GM18498 (cell line): ENCODE measurements around the gene RYR1.
A peak's percentile ranks its signal among the peaks of the same experiment; 100 is the strongest.

Experiments
- ATAC-seq: cut with Tn5 transposase; IDR thresholded peaks from one replicate; pipeline ENCODE4 v1.9.1; 2021; ENCODE audit warnings: mild to moderate bottlenecking, moderate library complexity; ENCODE audit not compliant: unreplicated experiment

Gene RYR1

DNA sequence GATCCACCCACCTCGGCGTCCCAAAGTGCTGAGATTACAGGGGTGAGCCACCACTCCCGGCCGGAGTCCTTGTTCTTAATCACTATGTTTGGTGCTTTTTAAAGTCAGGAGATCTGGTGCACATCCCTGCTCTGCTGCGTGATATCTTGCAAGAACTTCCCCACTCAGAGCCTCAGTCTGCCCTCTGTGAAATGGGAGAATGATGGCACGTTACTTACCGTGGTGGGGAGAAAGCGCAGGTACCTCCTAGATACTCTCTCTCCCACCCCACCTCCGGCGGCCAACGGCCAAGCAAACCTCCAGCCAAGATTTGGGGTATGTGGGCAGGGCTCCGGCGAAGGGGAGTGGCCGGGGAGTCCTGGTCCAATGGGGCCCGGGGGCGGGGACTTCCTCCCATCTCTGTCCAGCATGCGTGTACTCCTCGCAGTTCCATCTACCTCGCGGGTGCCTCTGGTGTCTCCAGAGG lies at the start of gene RYR1:
Gene RYR1 (plus strand): TSS at position 424 of the 466 bp plus-strand sequence. CDS start 139 bp downstream, outside the sequence.
- ATAC-seq: no peak

DNA sequence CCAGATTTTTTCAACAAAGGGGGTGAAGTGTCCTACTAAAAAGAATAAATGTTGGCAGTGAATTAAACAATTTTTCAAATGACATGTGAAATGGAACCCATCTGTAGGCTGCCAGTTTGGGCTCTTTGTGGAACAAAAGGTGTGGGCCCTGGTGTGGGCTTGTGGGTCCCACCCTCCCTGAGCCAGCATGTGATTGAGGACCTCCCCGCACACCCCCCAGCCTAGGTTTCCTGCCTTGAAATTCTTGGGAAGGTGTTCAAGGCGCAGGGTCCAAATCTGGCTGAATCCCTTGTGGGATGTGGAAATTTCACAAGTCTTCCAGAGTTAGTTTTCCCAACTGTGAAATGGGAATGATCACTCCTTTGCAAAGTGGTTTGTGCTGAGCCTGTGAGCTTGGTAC lies 49.7 kb upstream of the RYR1 start:
- no peak for ATAC-seq

DNA sequence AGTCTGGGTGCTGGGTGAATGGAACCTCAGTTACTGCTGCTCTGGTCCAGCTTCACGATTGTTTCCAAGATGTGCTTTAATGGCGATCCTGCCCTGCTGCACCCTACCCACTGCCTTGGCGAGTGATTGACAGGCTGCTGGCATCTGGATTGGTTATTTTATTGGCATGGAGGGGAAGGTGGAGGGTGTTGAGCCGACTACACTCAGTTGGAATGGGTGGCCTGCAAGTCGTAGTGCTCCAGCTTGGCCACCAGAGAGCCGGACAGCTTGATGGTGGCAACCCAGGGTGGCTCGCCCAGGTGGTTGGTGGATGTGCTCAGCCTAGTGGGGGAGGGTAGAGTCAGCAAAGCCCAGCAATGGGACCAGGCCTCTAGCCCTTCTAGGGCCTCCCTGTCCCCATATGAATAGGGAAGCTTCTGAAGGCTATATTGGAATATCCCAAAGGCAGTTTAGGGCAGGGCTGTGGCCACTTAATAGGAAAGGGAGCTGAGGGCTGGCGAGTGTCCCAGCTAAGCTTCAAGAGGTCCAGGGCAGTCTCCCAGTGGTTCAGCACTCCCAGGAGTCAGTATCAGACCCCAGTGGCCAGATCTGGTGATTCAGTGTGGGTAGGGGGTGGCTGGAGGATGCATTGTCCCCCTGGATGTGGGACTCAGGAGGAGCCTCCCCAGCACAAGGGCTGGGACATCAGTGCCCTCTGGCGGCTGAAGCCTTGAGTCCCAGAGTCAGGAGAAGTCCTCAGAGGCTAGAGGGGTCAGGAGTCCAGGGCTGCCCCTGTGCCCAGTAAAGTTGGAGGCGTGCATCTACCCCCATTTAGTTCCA lies 49.1 kb upstream of the RYR1 start:
- no peak for ATAC-seq

DNA sequence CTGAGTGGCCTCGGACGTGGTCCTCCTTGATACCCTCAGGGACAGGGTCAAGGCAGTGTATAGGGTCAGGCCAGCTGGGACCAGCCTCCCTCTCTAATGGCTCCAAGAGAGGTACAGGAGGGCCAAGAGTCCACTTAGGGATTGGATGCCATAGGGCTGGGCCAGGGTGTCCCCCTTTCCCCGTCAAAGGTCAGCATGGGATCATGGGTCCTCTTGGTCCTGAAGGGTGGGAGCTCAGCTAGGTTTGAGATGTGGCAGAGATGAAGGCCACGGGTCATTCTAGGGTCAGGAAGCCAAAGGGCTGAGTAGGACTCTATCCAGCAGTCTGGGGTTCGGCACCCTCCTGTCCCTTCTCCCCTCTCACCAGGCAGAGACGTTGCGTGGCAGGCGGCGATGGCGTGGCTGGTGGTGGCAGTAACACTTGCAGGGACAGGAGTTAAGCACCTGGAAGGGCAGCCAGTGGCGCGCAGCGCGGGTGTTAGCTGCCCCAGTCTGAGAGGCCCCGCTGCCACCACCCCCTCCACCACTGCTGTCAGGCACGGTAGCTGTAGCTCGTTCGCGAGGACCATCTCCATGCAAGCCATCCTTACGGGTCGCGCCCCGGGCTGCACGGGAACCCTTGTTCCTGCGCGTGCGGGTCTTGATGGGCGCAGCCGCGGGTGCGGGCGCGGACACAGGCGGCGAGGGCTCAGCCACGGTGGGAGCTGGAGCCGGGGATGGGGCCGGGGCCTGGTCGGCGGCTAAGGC lies 48.3 kb upstream of the RYR1 start:
- ATAC-seq: no peak

DNA sequence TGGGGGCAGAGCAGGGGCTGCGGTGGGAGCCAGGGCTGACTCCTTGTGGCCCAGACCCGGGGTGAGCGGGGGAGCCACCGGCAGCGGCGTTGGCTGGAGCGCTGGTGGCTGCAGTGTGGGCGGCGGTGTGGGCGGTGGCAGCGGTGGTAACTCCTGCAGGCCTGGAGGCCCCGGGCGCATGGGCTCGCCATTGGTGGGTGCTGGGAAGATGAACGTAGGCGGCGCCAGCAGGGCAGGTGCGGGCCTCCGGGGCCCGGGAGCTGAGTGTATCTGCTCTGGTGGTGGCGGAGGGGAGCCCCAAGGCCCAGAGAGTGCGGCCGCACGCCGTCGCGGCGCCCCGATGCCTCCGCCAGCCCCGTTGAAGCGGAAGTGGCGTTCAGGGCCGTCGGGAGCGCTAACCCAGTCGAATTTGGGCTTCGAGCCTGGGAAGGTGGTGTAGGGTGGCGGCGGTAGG lies 47.7 kb upstream of the RYR1 start:
- ATAC-seq: no peak

DNA sequence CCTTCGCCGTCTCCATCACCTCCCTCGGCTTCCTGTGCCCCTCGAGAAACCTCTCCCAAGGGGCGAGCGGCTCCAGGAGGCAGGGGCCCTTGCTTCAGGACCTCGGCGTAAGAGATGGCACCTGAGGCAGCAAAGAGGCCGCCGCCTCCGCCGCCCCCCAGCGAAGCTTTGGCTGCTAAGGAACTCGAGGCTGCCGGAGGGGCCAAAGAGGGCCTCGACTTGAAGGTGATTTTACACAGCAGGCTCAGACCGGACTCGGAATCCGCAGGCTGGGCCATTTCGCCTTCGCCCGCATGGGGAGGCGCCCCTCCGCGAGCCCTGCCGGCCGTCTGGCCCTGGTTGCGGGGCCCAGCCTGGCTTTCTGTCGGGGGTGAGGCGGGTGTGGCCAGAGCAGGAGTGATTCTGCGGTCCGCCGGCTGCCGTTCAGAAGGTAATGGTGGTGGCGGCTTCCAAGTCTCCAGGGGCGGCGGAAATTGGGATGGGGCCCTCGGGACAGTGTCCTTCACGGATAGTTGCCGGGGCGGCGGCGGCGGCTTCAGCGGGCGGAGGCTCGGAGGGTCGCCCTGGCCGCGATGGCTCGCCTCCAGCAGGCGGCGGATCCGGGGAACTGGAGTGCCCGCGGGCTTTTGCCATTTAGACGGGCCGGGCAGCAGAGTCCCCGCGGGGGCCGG lies 47.1 kb upstream of the RYR1 start:
- ATAC-seq: no peak

DNA sequence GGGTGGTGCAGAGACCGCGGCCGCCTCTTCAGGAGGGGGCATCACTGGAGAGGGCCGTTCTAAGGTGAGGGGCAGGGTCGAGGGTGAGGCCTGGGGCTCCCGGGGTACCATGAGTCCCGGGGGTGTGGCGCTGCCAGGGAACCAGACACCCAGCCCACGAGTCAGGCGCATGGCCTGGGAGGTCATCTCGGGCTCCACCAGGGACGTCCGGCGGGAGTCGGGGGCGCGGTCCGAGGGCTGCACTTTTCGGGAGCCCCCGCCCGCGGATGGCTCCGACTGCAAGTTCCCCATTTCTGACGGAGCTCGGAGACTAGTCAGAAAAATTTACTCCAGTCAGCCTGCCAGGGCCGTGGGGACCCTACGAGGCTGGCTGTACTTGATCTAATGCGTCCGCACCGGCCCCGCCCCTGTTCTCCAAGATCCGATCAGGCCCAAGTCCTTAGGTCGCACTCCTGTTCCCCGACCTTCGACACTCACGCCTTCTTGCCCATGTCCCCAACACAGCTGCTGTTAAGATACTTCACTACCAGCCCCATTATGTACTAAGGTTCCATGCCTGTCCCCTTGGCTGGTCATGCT lies 46.4 kb upstream of the RYR1 start:
- no peak for ATAC-seq

DNA sequence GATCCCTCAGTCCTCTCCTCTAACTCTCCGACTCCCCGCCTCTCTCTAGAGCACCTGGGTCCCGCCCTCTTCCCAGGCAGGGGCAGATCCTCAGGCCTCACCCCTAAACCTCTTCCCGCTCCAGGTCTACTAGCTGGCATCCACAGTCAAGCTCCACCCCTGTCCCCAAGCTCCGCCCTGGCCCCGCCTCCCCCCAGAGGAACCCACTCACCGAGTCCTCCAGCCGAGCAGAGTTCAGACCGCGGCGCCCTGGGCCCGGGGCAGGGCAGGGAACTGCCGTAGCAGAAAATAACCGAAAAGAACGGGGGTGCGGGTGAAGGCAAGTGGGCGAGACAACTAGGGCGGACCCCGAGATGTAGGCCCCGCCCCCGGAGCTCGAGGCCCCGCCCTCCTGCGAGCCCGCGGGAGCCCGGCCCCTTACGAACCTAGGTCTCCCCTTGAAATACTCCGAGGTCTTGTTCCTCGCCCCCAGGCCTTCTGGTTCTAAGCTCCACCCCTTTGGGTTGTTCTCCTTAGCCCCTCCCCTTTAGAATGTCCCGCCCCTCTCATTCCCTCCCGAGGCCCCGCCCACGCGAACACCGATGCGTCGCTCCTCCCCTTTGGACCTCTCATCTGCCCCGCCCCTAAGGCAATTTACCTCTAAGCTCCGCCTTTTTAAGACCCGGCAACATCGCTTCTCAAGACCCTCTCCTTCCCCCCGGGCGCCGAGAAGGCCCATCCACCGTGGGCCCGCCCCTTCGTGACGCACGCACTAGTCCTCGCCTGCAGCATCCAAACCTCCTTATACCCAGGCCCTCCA lies 45.7 kb upstream of the RYR1 start, which contains the start of gene GGN:
Gene GGN (minus strand): TSS at position 485 of the 799 bp plus-strand sequence. CDS start 773 bp downstream, outside the sequence.
- ATAC-seq: peak; percentile 49

DNA sequence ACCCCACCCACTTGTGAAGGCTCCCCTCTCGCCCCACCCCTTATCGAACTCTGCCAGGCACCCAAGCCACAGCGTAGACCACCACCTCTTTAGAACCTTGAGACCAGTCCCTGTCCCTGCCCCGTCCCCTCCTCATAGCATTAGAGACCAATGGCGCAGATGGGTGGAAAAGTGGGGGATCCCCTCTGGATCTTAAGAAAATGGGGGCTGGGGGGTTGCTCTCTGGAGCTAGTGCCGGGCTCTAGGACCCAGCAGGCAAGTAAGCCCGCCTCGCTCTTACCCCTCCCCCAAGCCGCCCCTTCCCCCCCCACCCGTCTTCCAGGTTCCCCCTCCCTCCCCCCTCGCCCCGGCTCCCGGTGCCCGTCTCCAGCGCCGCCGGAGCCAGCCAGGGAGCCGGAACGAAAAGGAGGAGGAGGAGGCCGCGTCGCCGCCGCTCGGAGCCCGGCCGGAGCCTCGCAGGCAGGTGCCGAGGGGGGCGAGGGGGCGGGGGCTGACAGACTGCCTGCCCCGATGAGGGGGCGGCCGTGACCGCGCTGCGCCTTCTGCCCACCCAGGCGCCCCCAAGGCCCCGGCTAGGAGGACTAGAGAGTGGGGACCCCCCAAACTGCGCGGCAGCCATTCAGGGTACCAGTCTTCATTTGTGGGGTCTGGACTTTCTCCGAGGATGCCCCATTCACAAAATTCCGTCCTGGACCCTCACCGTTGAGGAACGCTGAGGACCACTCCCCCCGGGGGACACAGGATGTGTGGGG lies 45.0 kb upstream of the RYR1 start, which contains the start of gene SPRED3:
Gene SPRED3 (plus strand): TSS at position 349 of the 752 bp plus-strand sequence. CDS start 1,606 bp downstream, outside the sequence.
- ATAC-seq: no peak

DNA sequence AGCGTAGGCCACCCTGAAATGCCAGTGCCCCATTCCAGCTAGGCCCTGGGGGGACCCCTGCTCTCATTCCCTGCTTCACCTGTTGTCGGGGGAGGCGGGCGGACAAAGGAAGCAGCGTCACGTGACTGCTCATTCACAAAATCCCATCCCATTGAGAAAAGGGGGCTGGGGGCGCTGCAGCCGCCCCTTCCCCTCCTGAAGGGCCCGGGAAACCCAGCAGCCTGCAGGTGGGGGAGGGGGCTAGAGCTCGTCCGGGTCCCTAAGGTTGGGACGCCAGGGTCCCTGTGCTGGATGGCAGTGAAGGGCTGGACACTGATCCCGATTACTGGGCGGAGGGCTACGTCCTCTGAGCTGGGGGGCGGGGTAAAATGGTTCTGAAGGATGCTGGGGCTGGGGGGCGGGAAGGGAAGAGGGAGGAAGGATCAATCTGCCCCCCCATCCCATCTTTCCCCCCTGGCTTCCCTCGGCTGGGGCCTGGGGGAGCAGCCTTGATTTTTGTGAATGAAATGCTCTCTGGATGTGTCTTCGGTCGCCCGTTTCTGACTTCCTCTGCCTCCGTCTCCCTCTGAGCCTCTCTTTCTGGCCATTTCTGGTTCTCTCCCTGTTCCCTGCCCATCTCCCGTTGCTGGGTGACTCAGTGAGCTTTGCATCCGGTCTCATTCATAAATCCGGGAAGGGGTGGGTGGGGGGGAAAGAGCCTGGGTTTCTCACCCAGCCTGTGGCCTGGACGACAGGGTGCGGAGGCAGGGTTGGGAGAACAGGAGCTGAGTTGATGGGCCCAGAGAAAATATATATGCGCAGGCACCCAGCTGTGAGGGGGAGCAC lies 44.2 kb upstream of the RYR1 start:
- ATAC-seq: no peak

DNA sequence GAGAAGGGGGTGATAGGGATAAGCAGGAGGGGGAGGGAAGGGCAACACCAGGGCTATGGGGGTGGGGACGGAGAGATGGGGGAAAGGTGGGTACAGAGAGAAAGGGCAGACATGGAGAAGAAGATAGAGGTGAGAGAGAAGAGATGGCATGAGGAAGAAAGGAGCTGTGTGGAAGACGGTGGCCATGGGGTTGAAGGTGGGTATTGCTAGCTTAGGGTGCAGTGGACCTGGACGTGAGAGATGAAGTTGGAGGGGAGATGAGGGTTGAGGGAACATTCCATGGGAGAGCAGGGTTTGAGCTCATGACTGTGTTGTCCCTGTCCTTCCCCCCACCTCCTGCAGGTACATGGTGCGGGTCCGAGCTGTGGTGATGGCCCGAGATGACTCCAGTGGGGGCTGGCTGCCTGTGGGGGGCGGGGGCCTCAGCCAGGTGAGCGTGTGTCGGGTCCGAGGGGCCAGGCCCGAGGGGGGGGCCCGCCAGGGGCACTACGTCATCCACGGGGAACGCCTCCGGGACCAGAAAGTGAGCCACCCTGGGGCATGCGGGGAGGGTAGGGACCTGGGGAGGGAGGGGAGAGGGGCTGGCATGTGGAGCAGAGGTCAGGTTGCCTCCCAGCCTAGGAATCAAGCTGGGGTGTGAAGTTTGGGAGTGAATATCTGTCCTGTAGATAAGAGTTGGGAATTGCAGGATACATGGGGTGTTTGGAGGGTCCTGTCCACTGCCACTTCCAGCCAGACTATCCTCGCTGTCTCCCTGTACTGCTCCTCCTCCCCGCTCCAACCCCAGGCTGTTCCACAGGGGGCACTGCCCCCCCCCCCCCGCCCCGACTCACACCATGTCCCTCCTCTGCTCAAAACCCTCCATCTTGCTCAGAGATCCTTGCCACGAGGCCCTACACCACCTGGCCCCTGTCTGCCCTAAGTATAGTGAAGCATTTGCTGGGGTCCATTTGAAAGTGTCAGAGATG lies 43.2 kb upstream of the RYR1 start:
- no peak for ATAC-seq

DNA sequence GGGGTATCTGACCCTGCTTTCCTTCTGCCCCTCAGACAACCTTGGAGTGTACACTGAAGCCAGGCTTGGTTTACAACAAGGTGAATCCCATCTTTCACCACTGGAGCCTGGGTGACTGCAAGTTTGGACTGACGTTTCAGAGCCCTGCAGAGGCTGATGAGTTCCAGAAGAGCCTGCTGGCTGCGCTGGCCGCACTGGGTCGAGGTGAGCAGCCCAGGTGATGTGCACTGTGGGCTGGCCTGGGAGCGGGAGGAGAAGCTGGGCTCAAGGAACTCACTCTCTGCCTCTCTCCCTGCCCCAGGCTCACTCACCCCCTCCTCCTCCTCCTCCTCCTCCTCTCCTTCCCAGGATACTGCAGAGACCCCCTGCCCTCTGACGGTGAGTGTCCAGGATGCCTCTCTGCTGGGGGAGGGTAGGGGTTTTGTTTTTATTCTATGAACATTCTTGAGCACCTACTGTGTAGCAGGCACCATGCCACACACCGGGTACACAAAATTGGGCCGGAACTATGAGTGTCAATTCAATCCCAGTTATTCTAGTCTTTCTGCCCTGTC lies 41.5 kb upstream of the RYR1 start:
- no peak for ATAC-seq

DNA sequence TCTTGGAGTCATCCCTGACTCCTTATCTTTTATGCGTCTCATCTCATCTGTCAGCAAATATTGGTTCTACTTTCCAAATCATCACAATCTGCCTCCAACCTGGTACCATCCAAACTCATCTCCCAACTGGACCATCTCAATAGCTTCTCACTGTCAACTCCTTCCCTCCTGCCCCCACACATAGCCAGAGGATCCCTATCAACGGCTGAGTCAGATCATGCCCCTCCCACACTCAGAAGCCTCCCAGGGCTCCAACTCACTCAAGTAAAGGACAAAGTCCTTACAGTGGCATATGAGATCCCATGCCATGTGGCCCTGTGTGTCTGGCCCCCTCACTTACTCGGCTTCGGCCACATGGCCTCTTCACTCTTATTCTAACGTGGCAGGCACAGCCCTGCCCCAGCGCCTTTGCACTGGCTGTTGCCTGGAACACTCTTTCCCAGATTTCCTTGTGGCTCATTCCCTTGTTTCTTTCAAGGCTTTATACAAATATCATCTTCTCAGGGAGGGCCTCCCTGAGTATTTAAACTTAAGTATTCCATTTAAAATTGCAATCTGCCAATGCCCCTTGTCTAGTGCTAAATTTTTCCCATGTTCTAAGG lies 40.7 kb upstream of the RYR1 start:
- no peak for ATAC-seq

DNA sequence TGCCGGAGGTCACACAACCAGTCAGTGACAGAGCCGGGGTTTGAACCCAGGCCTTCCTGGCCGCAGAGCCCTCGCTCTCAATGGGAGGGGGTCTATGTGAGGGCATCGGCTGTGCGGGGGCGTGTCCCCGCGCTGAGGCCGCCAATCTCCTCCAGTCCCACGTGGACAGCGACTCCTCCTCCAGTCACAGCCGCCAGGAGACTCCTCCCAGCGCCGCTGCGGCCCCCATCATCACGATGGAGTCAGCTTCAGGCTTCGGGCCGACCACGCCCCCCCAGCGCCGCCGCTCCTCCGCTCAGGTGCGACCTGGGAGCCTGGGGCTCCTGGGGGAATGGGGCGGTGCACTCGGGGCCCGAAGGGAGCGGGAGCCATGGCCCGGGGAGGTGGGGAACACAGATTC lies 39.0 kb upstream of the RYR1 start:
- no peak for ATAC-seq

DNA sequence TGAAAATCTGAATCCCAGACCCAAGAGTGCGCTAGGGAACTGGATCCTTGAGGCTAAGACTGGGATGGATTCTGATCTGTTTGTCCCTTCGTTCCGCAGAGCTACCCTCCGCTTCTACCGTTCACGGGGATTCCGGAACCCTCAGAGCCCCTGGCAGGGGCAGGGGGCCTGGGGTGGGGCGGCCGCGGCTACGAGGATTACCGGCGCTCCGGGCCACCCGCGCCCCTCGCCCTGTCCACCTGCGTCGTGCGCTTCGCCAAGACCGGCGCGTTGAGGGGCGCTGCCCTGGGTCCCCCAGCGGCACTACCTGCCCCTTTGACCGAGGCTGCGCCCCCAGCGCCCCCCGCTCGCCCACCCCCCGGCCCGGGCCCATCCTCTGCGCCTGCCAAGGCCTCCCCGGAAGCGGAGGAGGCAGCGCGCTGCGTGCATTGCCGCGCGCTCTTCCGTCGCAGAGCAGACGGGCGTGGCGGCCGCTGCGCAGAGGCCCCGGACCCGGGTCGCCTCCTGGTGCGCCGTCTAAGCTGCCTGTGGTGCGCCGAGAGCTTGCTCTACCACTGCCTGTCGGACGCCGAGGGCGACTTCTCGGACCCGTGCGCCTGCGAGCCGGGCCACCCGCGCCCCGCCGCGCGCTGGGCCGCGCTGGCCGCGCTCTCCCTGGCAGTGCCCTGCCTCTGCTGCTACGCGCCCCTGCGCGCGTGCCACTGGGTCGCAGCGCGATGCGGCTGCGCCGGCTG lies 37.9 kb upstream of the RYR1 start:
- no peak for ATAC-seq

DNA sequence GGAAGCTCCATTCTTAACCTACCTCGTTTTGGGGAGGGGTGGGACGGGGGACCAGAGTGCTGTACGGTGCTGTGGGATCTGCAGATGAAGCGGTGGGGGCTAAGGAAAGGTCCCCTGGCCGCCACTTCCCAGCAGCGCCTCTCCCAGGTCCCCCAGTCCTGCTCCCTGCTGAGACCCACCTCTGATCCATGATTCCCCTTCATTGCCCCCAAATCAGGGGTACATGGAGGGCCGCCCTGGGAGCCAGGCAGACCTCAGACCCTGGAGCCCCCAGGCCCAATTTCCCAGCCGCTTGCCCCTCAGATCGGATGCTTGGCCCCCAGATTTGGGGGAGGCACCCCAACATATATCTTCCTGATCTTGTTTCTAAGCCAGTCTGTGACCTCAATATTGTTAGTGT lies 34.4 kb upstream of the RYR1 start:
- no peak for ATAC-seq
